ENCODE data around the gene ULK4. TPM values are rescaled to one million over a fixed set of nuclear protein-coding genes. Genes with fewer than 3 reads are reported as not detected.

ULK4 gene
- total RNA-seq, 1 experiment from 2014 or later, result 6.3 TPM

DNA sequence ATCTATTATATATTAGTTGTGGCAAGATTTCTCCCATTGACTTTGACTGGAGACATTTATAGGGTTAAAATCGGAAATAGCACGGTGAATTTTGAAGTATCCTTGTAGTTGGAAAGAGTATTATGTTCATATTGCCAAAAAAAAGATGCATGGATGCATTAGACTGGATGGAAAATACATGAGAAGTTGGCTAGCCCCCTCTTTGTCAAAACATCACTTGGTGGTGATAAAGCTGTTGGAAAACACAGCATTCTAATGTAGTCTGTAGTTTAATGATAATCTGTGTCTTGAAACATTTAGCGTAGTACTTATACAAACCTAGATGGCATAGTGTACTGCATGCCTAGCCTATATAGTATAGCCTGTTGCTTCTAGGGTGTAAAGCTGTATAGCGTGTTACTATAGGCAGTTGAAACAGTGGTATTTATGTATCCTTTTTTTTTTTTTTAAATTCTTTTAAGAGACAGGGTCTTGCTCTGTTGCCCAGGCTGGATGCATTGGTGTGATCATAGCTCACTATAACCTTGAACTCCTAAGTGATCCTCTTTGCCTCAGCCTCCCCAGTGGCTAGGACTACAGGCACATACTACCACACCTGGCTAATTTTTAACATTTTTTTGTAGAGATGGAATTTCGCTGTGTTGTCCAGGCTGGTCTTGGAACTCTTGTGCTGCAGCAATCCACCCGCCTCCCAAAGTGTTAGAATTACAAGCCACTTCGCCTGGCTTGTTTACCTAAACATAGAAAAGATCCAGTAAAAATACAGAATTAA, 740.8 kb downstream of the ULK4 start:
- Histone ChIP-seq H3K27ac (ENCODE audit: low read depth, low read length) (no peak overlapping the region), H3K9ac (ENCODE audit: low read length) (no peak overlapping the region), H3K4me2 (ENCODE audit: low read length) (no peak overlapping the region), H3K36me3 (ENCODE audit: control insufficient read depth in 1 of 2, insufficient read depth in 2 of 2, low read length in 2 of 2) (peaks cover 16 to 22% of the 10 kb centered on the region in 2 experiments; a peak in 3 of 4 replicates), H4K20me1 (ENCODE audit: insufficient read depth) (peaks cover 28% of the 10 kb centered on the region), H3K9me3 (ENCODE audit: control insufficient read depth in 1 of 2, insufficient read depth in 1 of 2, low read depth in 1 of 2, low read length in 2 of 2) (no peaks in the 10 kb centered on the region), H3K4me3 (replicated peaks in 1 of 2; ENCODE audit: low read depth in 1 of 2, low read length in 2 of 2) (no peak overlapping the region), H2AFZ (ENCODE audit: low read depth, low read length, poor library complexity, severe bottlenecking) (no peak overlapping the region), H3K27me3 (ENCODE audit: insufficient read depth, low read length) (no peaks in the 10 kb centered on the region), H3K9me2 (ENCODE audit: insufficient read depth) (no peaks in the 10 kb centered on the region), H3K79me2 (ENCODE audit: insufficient read depth, low read length) (peaks cover 97% of the 10 kb centered on the region), H3K4me1 (ENCODE audit: control insufficient read depth in 1 of 2, insufficient read depth in 2 of 2, low read length in 2 of 2) (no peaks in the 10 kb centered on the region)
- TF ChIP-seq EZH2phosphoT487 (IDR thresholded peaks at IDR 0.05; ENCODE audit: borderline replicate concordance), result no peak
- no peak for TF ChIP-seq TCF7L2 (IDR thresholded peaks at IDR 0.05; ENCODE audit: borderline replicate concordance, extremely low read depth, insufficient read depth, insufficient read length)
- TF ChIP-seq, protein P1, sequence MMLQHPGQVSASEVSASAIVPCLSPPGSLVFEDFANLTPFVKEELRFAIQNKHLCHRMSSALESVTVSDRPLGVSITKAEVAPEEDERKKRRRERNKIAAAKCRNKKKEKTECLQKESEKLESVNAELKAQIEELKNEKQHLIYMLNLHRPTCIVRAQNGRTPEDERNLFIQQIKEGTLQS (IDR thresholded peaks at IDR 0.05), result no peak
- TF ChIP-seq, protein P2, sequence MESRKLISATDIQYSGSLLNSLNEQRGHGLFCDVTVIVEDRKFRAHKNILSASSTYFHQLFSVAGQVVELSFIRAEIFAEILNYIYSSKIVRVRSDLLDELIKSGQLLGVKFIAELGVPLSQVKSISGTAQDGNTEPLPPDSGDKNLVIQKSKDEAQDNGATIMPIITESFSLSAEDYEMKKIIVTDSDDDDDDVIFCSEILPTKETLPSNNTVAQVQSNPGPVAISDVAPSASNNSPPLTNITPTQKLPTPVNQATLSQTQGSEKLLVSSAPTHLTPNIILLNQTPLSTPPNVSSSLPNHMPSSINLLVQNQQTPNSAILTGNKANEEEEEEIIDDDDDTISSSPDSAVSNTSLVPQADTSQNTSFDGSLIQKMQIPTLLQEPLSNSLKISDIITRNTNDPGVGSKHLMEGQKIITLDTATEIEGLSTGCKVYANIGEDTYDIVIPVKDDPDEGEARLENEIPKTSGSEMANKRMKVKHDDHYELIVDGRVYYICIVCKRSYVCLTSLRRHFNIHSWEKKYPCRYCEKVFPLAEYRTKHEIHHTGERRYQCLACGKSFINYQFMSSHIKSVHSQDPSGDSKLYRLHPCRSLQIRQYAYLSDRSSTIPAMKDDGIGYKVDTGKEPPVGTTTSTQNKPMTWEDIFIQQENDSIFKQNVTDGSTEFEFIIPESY (IDR thresholded peaks at IDR 0.05; ENCODE audit: extremely low read depth, insufficient replicate concordance, low read length), result no peak
- no peak for TF ChIP-seq JUND (IDR thresholded peaks at IDR 0.05)
- TF ChIP-seq, protein P3, sequence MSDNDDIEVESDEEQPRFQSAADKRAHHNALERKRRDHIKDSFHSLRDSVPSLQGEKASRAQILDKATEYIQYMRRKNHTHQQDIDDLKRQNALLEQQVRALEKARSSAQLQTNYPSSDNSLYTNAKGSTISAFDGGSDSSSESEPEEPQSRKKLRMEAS (IDR thresholded peaks at IDR 0.05), result no peak
- TF ChIP-seq ZNF274 (IDR thresholded peaks at IDR 0.05; ENCODE audit: low read depth, low read length), result no peak
- TF ChIP-seq FOSL1 (IDR thresholded peaks at IDR 0.05; ENCODE audit: low read depth), result no peak
- TF ChIP-seq ELF1 (IDR thresholded peaks at IDR 0.05; ENCODE audit: borderline replicate concordance, low read depth), result no peak
- intact Hi-C loops (cut with micrococcal nuclease), result no loop called here
- no peak for ATAC-seq
- no TSS peak for BruUV-seq (replicated peaks)
- ChIA-PET POLR2A (no interaction called here), CTCF (no interaction called here), RAD21 (ENCODE audit: low non-redundant PET in 1 of 2, low total read pairs in 2 of 2, uncharacterized antibody in 2 of 2, unreplicated experiment in 2 of 2) (no interaction called here)
- no peak for DNase-seq (ENCODE audit: low read depth, low spot score)
